ENCODE results near the gene MUCL1. TPM values are rescaled to one million over a fixed set of nuclear protein-coding genes. Genes with fewer than 3 reads are reported as not detected.

MUCL1 gene
- total RNA-seq, 3 donors from 2014 or later (not counting 1 experiment from before 2014, with no cell fraction given) = not detected

- Mint-ChIP-seq H3K27me3 (ENCODE audit: low read depth in 2 of 2) (peaks cover 3 to 42% of the 10 kb centered on the region in 2 donors), H3K36me3 (no peaks in the 10 kb centered on the region), H3K9me3 (no peaks in the 10 kb centered on the region), H3K27ac (no peak overlapping the region), H3K4me1 (peaks cover 0 to 9% of the 10 kb centered on the region in 2 donors), H3K4me3 (no peak overlapping the region)
- Histone ChIP-seq H3K27me3 (ENCODE audit: control insufficient read depth, insufficient read depth, low read length) (no peaks in the 10 kb centered on the region), H3K36me3 (ENCODE audit: control insufficient read depth, insufficient read depth, low read length) (no peaks in the 10 kb centered on the region), H3K4me3 (ENCODE audit: low read length) (no peak overlapping the region), H3K9me3 (ENCODE audit: control insufficient read depth, insufficient read depth, low read length) (no peaks in the 10 kb centered on the region), H3K27ac (ENCODE audit: low read length) (no peak overlapping the region), H3K4me1 (ENCODE audit: control insufficient read depth, insufficient read depth, low read length) (no peaks in the 10 kb centered on the region)
- intact Hi-C loops (cut with micrococcal nuclease) = no loop called here
- no peak for DNase-seq
- 64% methylated on average over 3 of the region's 4 CpGs for WGBS (ENCODE audit: insufficient coverage)
- no peak for ATAC-seq
- no peak for TF ChIP-seq CTCF (IDR thresholded peaks at IDR 0.05)
Measured at GRCh38 chr12:54865683-54866324, 11.5 kb downstream of the MUCL1 start.

GRCh38 chr12:54868690-54869089 is 14.4 kb downstream of the MUCL1 start:
- Mint-ChIP-seq H3K4me1 (no peaks in the 10 kb centered on the region), H3K27ac (no peak overlapping the region), H3K27me3 (ENCODE audit: low read depth in 2 of 2) (peaks cover 11 to 30% of the 10 kb centered on the region in 2 donors), H3K4me3 (no peak overlapping the region), H3K9me3 (no peaks in the 10 kb centered on the region), H3K36me3 (no peaks in the 10 kb centered on the region)
- peaks cover 2% of the 10 kb centered on the region for H3K27me3 ChIP-seq (ENCODE audit: control insufficient read depth, insufficient read depth, low read length)
- 83% methylated on average over 1 of the region's 2 CpGs for WGBS (ENCODE audit: insufficient coverage)
- DNase-seq (no peak), ATAC-seq (no peak)
- H3K4me1 ChIP-seq (ENCODE audit: control insufficient read depth, insufficient read depth, low read length) = no peaks in the 10 kb centered on the region
- intact Hi-C loops (cut with micrococcal nuclease) = no loop called here
- no peak overlapping the region for H3K4me3 ChIP-seq (ENCODE audit: low read length)
- H3K27ac ChIP-seq (ENCODE audit: low read length) = no peak overlapping the region
- H3K9me3 ChIP-seq (ENCODE audit: control insufficient read depth, insufficient read depth, low read length) = no peaks in the 10 kb centered on the region
- TF ChIP-seq CTCF (IDR thresholded peaks at IDR 0.05) = no peak
- H3K36me3 ChIP-seq (ENCODE audit: control insufficient read depth, insufficient read depth, low read length) = no peaks in the 10 kb centered on the region

DNA sequence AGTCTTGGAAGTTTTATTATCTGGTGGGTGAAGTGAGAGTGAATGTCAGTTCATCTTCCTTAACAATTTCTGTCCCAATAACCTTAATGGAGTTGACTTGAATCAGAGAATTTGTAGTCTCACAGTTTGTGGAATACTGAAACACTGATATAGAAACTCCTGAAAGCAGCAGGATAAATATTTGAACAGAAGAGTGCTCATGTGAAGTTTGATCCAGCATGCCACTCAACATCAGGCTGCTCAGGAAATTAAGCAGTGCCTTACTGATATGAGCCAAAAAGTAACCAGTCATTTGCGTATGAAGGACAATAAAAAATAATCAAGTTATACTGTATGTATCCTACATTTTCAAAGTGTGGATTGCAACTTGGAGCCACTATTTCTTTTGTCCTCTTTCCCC is 15.7 kb downstream of the MUCL1 start:
- Mint-ChIP-seq H3K27ac (no peak overlapping the region), H3K4me1 (no peaks in the 10 kb centered on the region), H3K36me3 (no peaks in the 10 kb centered on the region), H3K9me3 (no peaks in the 10 kb centered on the region), H3K27me3 (ENCODE audit: low read depth in 2 of 2) (peaks cover 18 to 43% of the 10 kb centered on the region in 2 donors), H3K4me3 (no peak overlapping the region)
- no peak overlapping the region for H3K27ac ChIP-seq (ENCODE audit: low read length)
- H3K4me1 ChIP-seq (ENCODE audit: control insufficient read depth, insufficient read depth, low read length) = no peaks in the 10 kb centered on the region
- intact Hi-C loops (cut with micrococcal nuclease) = no loop called here
- TF ChIP-seq CTCF (IDR thresholded peaks at IDR 0.05) = no peak
- peaks cover 2% of the 10 kb centered on the region for H3K27me3 ChIP-seq (ENCODE audit: control insufficient read depth, insufficient read depth, low read length)
- no CpG with 5 or more reads among the region's 1 CpG for WGBS (ENCODE audit: insufficient coverage)
- ATAC-seq = no peak
- no peaks in the 10 kb centered on the region for H3K9me3 ChIP-seq (ENCODE audit: control insufficient read depth, insufficient read depth, low read length)
- H3K4me3 ChIP-seq (ENCODE audit: low read length) = no peak overlapping the region
- DNase-seq = no peak
- H3K36me3 ChIP-seq (ENCODE audit: control insufficient read depth, insufficient read depth, low read length) = no peaks in the 10 kb centered on the region

GRCh38 chr12:54870617-54871016 is 16.3 kb downstream of the MUCL1 start:
- no peak overlapping the region for H3K27ac Mint-ChIP-seq
- DNase-seq = no peak
- no peak for ATAC-seq
- Histone ChIP-seq H3K4me3 (ENCODE audit: low read length) (no peak overlapping the region), H3K27me3 (ENCODE audit: control insufficient read depth, insufficient read depth, low read length) (peaks cover 2% of the 10 kb centered on the region), H3K4me1 (ENCODE audit: control insufficient read depth, insufficient read depth, low read length) (no peaks in the 10 kb centered on the region), H3K36me3 (ENCODE audit: control insufficient read depth, insufficient read depth, low read length) (no peaks in the 10 kb centered on the region), H3K9me3 (ENCODE audit: control insufficient read depth, insufficient read depth, low read length) (no peaks in the 10 kb centered on the region), H3K27ac (ENCODE audit: low read length) (no peak overlapping the region)
- H3K36me3 Mint-ChIP-seq = no peaks in the 10 kb centered on the region
- TF ChIP-seq CTCF (IDR thresholded peaks at IDR 0.05) = no peak
- H3K27me3 Mint-ChIP-seq (ENCODE audit: low read depth in 2 of 2) = peaks cover 20 to 47% of the 10 kb centered on the region in 2 donors
- intact Hi-C loops (cut with micrococcal nuclease) = no loop called here
- 95% methylated on average over 3 of the region's 5 CpGs for WGBS (ENCODE audit: insufficient coverage)
- H3K4me1 Mint-ChIP-seq = no peaks in the 10 kb centered on the region
- no peaks in the 10 kb centered on the region for H3K9me3 Mint-ChIP-seq
- no peak overlapping the region for H3K4me3 Mint-ChIP-seq
